Hematopoietic multipotent progenitor cell treated with erythropoietin and hydrocortisone succinate and interleukin-3 and kit ligand, for 15 days (in vitro differentiated cells): Measurements from ENCODE around the gene INSRR.

Experiments used
- DNase-seq: peaks from one replicate; pipeline ENCODE4 v3.0.0-alpha.2; 2015; ENCODE audit warnings: low spot score

INSRR gene

DNA sequence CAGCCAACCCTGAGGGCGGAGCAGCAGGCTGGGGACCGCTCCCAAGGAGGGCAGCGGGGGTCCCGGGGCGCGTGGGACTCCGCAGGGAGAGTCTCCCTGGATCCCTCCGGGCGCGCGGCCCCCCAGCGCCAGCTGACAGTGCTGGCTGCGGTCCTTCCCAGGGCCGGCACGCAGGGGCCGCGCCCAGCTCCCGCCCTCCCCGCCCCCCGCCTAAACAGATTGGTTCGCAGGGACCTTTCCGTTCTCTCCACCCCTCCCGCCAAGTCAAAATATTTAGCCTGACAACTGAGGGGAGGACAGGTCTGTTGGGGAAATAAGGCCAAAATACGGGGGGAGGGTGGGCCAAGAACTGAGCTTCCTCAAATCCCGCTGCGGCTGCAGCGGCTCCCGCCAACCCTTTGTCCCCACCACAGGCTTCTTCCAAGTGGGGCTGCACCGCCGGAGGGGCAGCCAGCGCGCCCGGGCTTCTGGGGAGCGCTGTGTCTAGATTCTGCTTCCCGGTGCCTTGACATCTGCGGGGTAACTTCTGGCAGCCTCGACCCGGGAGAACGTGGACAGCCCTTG is at the start of gene INSRR:
TSS of gene INSRR (minus strand) at position 159 of the 564 bp plus-strand sequence. CDS start 496 bp downstream, outside the sequence.
- no peak for DNase-seq

DNA sequence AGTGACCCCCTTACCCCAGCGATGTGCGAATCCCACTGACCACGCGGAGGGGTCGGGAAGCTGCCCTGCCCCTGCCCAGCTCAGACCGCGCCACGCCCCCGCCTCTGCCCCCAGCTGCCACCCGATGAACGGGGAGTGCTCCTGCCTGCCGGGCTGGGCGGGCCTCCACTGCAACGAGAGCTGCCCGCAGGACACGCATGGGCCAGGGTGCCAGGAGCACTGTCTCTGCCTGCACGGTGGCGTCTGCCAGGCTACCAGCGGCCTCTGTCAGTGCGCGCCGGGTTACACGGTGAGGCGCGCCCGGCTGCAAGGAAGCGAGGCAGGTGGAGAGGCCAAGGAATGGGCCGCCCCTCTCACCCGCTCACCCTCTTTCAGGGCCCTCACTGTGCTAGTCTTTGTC is 49.6 kb upstream of the INSRR start:
- no peak for DNase-seq

DNA sequence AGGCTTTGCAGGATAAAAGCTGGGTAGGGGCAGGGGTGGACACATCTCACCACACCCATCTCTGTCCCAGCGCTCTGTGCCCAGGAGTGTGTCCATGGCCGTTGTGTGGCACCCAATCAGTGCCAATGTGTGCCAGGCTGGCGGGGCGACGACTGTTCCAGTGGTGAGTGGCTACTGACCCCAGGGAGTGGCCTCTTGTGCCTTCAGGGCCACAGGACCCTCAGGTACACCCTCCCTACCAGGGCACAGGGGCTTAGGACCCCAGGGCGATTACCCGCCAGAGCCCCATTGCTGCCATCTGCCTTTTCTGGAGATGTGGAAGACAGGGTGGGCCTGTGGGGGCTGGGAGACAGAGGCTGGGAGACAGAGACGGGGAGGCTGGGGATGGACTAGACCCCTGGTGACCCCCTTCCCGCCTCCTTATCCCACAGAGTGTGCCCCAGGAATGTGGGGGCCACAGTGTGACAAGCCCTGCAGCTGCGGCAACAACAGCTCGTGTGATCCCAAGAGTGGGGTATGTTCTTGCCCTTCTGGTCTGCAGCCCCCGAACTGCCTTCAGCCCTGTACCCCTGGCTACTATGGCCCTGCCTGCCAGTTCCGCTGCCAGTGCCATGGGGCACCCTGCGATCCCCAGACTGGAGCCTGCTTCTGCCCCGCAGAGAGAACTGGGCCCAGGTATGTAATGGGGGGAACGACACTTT is 47.4 kb upstream of the INSRR start:
- DNase-seq = no peak

DNA sequence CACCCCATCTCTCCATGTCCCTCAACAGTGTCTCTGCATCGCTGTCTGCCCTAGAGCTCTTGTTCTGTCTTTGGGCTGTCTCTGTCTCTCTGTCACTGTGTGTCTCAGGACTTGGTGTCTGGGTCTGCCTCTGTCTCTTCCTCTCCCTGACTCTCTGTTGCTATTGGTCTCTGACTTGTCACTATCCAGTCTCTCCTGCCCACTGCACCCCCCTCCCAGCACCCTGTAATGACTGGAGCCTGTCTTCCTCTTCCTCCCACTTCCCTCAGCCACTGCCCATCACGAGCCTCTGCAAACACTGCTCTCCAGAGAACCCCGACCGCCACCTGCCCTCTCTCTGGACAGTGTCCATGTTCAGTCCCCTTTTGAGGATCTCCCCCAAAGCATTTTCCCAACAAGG is 46.7 kb upstream of the INSRR start:
- no peak for DNase-seq

DNA sequence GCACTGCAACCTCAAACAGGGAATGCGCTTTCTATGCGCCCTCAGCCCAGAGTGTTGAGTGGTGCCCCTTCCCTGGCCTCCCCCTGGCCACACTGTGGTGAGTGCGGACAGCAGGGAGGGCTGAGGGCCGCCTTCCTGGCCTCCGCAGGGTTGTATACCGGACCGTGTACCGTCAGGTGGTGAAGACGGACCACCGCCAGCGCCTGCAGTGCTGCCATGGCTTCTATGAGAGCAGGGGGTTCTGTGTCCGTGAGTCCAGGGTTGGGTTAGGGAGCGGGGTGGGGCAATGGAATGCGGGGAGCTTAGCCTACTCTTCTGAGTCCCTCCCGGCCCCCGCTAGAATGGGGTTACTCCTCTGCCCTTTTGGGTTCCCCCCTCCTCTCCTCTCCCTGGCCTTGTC is 46.3 kb upstream of the INSRR start:
- DNase-seq = no peak

DNA sequence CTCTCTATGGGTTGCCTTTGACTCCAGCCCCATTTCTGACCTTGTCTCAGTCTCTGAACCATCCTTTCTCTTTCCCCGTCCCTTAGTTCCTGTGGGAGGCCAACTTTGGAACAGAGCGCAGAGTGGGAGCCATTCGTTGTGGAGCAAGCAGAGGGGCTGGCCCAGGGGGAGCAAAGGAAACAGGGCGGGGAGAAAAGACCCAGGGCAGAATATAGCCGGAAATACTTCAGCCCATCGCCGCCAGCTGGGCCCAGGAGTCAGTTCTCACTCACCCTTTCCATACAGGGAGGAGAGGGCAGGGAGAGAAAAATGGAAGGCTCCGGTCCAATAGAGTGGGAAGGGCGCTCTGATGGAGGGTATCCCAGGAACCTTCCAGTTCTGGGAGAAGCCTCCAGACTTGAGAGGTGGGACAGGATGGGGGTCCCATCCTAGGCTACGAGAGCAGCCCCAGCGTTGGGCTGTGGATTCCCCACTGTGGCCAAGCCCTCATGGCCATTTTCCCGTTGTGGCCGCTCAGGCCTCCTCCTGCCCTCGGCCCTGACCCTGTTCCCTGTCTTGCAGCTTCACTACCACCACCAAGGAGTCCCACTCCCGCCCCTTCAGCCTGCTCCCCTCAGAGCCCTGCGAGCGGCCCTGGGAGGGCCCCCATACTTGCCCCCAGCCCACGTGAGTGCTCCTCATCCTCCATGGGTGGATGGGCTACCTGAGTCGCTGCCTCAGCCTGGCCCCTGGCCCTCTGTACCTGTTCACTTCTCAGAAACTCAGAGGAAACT is 45.5 kb upstream of the INSRR start:
- no peak for DNase-seq

DNA sequence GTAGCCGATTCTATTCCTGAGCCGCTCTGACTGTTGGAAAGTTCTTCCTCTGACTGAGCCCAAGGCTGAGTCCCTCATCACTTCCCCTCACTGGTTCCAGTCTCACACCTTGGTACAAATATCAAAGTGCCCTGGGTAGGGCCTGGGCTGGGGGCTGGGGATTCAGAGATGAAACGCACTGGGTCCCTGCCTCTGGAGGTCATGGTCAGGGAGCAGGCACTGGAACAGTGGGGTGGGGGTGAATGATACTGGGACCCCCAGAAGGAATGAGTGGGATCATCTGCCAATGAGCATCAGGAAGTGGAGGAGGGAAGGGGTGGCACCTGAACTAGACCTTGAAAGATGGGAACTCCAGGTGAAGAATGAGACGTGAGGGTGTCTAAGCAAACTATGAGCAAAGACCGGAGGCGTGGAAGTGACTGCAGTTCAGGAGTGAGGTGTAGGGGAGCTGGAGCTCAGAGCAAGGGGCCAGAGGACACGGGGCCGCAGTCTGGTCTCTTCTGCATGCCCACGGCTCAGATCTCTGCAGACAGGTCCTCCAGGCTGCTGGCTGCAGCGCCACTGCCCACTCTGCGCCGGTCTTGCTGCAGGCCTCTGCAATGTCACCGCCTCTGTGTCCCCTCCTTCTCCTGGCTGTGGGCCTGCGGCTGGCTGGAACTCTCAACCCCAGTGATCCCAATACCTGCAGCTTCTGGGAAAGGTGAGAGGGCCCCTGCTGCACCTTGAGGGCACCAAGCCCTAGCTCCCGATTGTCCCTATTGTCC is 44.6 kb upstream of the INSRR start:
- DNase-seq = no peak

DNA sequence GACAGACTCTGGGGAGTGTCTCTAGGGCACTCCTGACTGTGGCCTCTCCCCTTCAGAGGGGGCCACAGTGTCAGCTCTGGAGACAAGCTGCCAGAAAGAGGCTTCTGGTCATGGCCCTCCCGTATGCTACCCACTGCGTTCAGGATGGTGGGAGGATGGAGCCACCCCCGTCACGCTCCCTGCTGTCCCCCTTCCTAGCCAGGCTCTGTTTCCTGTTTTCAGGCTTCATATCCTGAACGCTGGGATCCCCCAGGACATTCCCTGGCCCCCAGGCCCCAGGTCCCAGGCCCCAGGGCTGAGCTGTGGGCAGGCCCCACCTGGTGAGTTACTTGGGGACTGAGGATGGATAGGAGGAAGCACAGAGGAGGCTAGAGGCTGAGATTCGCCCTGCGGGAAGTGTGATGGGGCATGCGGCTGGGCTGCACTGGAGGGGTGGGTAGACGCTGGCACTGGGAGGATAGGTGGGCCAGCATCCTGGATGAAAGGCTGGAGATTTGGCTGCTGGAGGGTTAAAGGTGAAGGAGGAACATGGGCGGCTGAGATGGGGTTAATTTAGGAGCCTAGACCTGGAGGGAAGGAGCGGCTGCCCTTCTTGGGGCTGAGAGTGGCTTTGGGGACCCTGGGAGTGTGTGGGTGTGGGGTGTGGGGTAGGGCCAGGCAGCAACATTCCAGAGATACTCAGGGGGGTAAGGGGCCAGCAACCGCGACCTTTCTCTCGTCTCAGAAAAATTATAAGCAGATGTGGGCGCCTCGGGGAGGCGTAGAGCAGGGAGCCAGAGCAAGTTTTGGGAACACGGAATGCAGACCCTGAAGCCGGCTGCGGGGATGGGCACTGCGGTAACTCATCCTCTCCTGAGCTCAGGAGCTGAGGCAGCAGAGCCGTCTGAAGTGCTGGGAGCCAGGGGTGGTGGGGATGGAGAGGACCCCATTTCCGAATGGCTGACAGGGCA is 43.3 kb upstream of the INSRR start:
- no peak for DNase-seq

DNA sequence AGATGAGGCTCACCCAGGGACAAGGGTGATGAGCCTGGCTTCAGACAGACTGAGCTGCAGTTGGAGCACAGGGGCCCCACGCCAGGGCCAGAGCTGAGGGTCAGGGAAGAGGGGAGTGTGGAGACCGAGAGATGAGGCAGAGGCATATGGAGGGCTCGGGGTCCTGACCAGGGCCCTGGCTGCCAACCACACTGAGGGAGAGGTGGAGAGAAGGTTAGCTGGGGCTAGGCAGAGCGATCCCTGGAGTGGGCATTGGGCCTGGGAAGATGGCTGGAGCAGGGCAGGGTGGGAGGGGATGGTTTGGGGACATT is 42.6 kb upstream of the INSRR start:
- no peak for DNase-seq

DNA sequence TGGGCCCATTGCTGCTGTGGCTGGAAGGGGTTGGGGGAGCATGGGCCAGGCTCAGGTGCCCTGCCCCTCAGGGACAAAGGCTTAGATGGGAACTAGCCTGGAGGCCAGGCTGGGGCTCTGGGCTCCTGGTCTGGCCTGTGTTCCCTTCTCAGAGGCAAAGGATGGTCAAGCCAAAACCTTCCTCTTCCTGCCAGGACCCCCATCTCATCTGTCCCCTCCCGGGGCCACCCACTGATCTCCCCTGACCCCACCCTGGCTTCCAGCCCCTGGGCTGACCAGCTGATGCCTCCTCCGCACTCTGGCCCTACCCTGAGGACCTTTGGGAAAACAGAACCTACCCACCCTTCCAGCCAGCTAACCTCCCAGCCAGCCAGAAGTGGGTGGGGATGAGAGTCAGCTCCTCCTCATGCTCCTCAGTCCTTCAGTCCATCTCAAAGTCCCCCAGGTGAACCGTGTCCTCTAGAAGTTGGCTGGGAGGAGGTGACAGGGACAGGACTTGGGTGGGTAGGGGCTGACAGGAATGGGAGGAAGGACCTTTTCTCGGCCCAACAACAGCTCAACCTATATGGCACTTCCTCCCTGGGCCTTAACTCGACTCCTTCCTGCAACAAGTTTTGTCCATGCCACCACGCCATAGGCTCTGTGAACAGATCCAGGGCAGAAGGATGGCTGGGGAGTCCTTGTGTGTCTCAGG is 42.1 kb upstream of the INSRR start:
- no peak for DNase-seq

DNA sequence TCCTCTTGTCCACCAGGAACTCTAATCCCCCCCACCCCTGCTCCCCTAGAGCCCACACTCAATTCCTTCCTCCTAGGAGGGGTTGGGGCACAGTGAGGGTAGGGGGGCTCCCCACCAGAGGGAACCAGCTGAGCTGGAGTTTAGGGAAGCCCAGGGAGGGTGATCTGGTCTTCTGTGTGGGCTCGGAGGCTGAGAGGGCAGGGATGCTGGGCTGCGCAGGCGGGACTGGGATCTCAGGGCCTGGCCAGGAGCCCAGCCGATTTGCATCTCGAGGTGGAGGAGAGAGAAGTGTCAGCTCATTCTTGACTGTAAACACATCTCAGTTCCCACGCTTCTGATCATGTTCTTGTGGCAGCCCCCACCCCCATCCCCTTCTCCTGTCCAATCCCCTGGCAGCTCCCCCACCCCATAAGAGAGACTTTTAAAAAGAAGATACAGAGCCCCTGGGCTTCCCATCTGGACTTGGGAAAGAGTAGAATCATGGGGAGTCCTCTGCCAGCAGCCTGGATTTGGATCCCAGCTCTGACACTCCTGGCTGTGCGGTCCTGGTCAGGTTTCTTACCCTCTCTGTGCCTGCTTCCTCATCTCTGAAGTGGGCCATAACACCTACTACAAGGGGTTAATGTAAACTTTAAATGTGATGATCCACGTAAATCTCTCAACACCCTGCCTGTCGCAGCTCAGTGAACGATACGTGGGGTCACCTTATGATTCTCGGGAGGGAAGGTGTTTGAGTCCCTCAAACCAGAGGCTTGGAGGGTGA is 41.2 kb upstream of the INSRR start:
- DNase-seq = no peak

DNA sequence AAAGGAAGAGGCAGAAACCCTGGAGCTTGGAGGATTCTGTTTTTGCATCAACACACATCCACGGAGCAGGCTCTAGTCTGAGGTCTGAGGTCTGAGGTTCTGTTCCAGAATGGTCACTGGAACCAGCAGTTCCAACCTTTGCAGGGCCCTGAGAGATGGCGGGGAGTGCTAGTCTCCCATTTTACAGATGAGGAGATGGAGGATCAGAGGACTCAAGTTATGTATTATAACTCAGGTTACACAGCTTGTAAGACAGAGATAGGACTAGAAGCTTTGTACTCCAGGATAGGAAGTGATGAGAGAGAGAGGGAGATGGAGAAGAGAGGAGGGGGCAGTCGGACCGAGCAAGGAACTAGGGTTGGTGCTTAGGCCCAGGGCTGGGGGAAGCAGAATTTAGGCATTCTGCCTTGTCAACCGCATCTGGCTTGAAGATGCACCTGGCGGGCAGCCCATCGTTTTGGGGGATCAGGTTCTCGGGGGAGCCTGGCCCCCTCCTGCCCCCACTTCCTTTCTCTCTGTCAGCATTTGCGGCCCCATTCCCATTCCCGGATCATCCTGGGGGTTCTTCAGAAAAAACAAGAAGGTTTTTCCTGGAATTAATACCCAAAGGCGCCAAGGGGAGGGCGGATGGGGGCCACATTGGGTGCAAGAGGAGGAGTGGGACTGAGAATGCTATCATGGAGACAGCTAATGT is 40.2 kb upstream of the INSRR start:
- DNase-seq = no peak

DNA sequence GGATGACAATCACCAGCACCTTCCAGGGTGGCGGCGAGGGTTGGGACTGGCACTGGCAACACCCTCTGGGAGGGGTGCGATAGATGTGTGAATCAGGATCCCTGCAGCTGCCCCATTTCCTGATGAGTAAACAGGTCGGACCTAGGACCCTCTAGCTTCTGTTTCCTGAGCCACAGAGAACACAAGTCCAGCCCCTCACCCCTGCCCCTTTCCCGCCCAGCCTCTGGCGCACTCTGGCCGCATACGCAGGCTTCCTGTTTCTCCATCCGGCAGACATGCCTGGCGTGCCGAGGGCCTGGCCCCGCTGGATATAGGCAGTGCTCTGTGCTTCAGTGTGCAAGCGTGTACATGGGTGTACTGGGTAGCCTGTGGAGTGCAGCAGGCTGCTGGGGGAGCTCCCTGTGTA is 39.2 kb upstream of the INSRR start:
- DNase-seq = peak; percentile 31

DNA sequence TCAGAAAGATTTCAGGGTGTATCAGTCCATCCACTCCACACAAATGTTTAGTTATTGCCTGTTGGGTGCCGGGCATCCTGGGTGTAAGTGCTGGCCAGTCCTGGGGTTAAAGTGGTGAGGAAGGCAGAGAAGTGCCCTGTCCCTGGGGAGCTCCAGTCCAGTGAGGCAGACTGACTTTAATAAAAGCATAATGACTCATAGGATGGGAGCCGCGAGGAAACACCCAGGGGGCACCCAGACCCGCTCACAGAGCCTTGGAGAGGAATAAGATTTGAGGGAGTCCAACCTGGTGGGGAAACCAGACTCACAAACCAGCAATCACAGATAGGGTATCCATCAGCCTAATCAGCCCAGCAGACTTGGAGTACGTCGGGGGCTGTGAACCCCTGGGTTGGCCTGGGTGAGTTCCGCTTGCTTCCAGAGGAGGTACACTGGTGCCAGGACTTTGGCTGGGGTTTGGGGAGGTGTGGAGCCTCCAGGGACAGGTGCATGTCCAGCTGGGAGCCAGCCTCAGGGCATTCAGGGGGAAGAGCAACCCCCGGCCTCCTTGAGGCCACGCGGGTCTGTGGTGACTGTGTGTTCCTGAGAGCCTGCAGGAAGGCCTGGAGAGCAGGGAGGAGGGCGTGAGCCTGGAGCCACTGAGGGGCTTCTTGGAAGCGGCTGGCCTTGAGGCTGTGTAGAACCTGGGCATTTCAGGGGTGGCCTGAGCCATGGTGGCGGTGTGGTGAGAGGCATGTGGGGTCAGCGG is 38.3 kb upstream of the INSRR start:
- no peak for DNase-seq

DNA sequence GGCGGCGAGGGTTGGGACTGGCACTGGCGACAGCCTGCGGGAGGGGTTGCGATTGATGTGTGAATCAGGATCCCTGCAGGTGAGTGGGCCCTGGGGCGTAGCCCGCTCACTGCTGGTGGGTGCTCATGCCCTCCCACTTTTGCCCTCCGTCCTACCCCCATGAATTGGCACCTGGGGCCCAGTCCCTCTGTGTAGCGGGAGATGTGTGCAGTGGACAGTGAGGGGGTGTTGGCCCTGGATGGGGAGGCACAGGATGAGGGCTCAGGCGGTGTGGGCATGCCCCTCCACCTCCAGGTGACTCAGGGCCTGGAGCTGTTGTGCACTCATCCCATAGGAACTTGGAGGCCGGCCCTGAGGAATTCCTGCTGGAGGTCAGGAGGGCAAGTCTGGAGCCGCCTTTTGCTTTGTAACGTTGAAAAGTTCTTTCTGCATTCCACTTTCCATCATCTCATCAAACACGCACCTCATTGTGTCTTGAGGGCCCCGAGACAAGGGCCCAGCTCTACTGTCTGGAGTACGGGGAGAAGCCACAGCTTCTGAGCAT is 37.6 kb upstream of the INSRR start:
- no peak for DNase-seq

DNA sequence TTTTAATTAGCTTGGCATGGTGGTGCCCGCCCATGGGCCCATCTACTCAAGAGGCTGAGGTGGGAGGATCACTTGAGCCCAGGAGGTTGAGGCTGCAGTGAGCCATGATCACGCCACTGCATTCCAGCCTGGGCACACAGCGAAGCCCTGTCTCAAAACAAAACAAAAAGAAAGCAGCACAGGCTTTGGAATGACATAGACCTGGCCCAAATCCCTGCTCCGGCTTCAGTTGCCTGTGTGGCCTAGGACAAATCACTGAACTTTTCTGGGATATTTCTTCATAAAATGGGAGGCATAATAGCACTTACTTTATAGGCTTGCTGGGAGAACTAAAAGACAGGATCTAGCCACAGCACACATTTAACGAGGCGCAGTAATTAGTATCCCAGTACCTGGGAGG is 37.0 kb upstream of the INSRR start:
- no peak for DNase-seq

DNA sequence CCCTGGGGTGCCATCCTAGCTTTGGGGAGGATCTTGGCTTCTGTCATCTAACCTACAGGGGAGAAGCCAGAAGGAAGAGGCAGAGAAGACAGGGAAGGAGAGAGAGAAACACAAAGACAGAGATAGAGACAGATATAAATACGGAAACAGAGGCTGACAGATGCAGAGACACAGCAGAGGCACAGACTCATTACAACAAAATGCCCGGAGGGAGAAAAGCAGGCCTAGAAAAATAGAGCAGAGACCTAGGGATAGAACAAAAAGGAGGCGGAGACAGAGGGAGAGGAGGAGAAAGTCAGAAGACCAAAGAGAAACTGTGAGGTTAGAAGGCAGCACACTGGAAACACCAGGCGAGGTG is 36.5 kb upstream of the INSRR start:
- DNase-seq = no peak

DNA sequence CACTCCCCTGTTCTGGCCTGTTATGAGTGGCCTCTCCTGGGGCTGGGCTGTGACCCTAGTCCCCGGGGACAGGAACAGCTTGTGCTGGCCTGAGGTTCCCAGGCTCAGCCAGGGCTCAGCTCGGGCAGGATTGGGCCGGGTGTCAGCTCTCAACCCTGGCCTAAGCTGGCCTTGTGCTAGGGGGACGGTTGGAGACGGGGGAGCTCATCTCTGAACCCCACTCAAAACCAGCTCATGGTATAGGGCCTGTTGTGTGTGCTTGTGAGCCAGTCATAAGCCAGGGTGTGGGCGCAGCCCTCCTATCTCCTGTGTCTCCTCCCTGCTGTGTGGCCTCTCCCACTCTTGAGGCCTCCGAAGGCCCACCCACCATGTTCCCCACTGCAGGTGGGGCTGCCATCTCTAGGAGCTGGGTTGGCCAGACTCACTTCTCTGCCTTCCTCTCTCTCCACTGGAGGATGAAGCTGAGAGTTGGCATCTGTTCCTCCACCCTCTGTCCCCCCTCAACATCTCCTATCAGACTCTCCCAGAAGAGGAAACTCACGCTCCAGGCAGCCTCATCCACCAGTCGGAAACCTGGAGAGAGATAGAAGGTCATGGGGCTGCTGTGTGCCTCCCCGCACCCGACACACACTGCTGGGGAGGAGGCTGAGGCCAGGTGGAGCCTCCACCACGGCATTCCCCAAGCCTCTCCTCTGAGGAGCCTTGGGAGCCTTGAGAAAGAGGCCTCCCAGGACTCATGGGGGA is 36.0 kb upstream of the INSRR start:
- DNase-seq = peak; percentile 89
